ENCODE data around the gene UBA3. TPM values are rescaled to one million over a fixed set of nuclear protein-coding genes. Genes with fewer than 3 reads are reported as not detected.

Gene UBA3
- total RNA-seq, 2 donors from 2014 or later: 57.4 to 59.0 TPM

- no peak for TF ChIP-seq CTCF (IDR thresholded peaks at IDR 0.05)
- Histone ChIP-seq H3K27ac (peak overlapping the region; percentile 93), H3K9ac (ENCODE audit: low read depth in 2 of 2, low read length in 2 of 2) (peak overlapping the region; percentile 52 to 96), H3K36me3 (no peaks in the 10 kb centered on the region), H3K4me3 (peak overlapping the region; percentile 88), H3K9me3 (no peaks in the 10 kb centered on the region), H3K4me1 (no peaks in the 10 kb centered on the region), H3K27me3 (no peaks in the 10 kb centered on the region)
- peak; percentile 22 for DNase-seq
- intact Hi-C loops (cut with DNase I): loop anchor here (5.0 kb wide), 1 partner anchor 40 kb away; the partner anchor contains the start of gene TMF1
Observed at GRCh38 chr3:69012100-69012799, 67.9 kb downstream of the UBA3 start.

- Histone ChIP-seq H3K4me1 (no peaks in the 10 kb centered on the region), H3K4me3 (no peak overlapping the region)
- intact Hi-C loops (cut with DNase I): loop anchor here (5.0 kb wide), 1 partner anchor 41 kb away; the partner anchor contains the start of gene TMF1
Observed at GRCh38 chr3:69011096-69011730, 69.0 kb downstream of the UBA3 start.

GRCh38 chr3:69009559-69010410 is 70.4 kb downstream of the UBA3 start:
- no peak overlapping the region for H3K9ac ChIP-seq (ENCODE audit: low read depth in 2 of 2, low read length in 2 of 2)
- TF ChIP-seq CTCF (IDR thresholded peaks at IDR 0.05): no peak
- DNase-seq: no peak
- no peaks in the 10 kb centered on the region for H3K4me1 ChIP-seq
- no peak overlapping the region for H3K27ac ChIP-seq
- no peaks in the 10 kb centered on the region for H3K36me3 ChIP-seq
- intact Hi-C loops (cut with DNase I): loop anchor here (5.0 kb wide), 1 partner anchor 43 kb away; the partner anchor contains the start of gene TMF1
- H3K27me3 ChIP-seq: no peaks in the 10 kb centered on the region
- H3K4me3 ChIP-seq: no peak overlapping the region
- no peaks in the 10 kb centered on the region for H3K9me3 ChIP-seq

More at GRCh38 chr3:69011096-69011730, 69.0 kb downstream of the UBA3 start:
- no peaks in the 10 kb centered on the region for H3K36me3 ChIP-seq
- no peak for DNase-seq
- no peaks in the 10 kb centered on the region for H3K9me3 ChIP-seq
- no peak overlapping the region for H3K27ac ChIP-seq
- no peak for TF ChIP-seq CTCF (IDR thresholded peaks at IDR 0.05)
- no peaks in the 10 kb centered on the region for H3K27me3 ChIP-seq
- no peak overlapping the region for H3K9ac ChIP-seq (ENCODE audit: low read depth in 2 of 2, low read length in 2 of 2)

GRCh38 chr3:69008980-69009379 is 71.2 kb downstream of the UBA3 start:
- Histone ChIP-seq H3K9ac (ENCODE audit: low read depth in 2 of 2, low read length in 2 of 2) (no peak overlapping the region), H3K9me3 (no peaks in the 10 kb centered on the region), H3K4me1 (no peaks in the 10 kb centered on the region), H3K36me3 (no peaks in the 10 kb centered on the region), H3K27ac (no peak overlapping the region), H3K4me3 (no peak overlapping the region), H3K27me3 (no peaks in the 10 kb centered on the region)
- intact Hi-C loops (cut with DNase I): no loop called here
- no peak for DNase-seq
- no peak for TF ChIP-seq CTCF (IDR thresholded peaks at IDR 0.05)

GRCh38 chr3:69005791-69006482 is 74.2 kb downstream of the UBA3 start:
- no peak overlapping the region for H3K27ac ChIP-seq
- intact Hi-C loops (cut with DNase I): no loop called here
- H3K9me3 ChIP-seq: no peaks in the 10 kb centered on the region
- H3K27me3 ChIP-seq: no peaks in the 10 kb centered on the region
- H3K4me1 ChIP-seq: no peaks in the 10 kb centered on the region
- TF ChIP-seq CTCF (IDR thresholded peaks at IDR 0.05): no peak
- no peak for DNase-seq
- no peak overlapping the region for H3K9ac ChIP-seq (ENCODE audit: low read depth in 2 of 2, low read length in 2 of 2)
- no peak overlapping the region for H3K4me3 ChIP-seq
- H3K36me3 ChIP-seq: no peaks in the 10 kb centered on the region
